AG04450 (cell line): ENCODE data around the gene PTX4. TPM values are rescaled to one million over a fixed set of nuclear protein-coding genes. Genes with fewer than 3 reads are reported as not detected.

Source experiments
- CTCF ChIA-PET: fragments of 300-600, 350-600 bp; formaldehyde crosslinking; extraction: SDS; loops from one replicate; lab custom pipeline; 2022; ENCODE audit warnings: antibody characterized with exemption, inconsistent platforms; lab: Charles Lee
- POLR2A ChIA-PET: fragments of 350-600 bp; formaldehyde crosslinking; extraction: SDS; loops from one replicate; lab custom pipeline; 2021; ENCODE audit warnings: antibody characterized with exemption, inconsistent platforms; lab: Yijun Ruan, JAX
- DNase-seq: peaks from one replicate; pipeline ENCODE4 v3.0.0-alpha.2; 2011; ENCODE audit warnings: low read depth, low spot score
- H3K27ac ChIP-seq: one replicate; pipeline ENCODE4 v1.5.1; 2012; ENCODE audit warnings: low read depth, low read length, control low read depth
- H3K27me3 ChIP-seq: one replicate; pipeline ENCODE4 v1.6.0; 2012; ENCODE audit warnings: low read length; ENCODE audit not compliant: control insufficient read depth, insufficient read depth
- H3K4me3 ChIP-seq: 2 replicates; pipeline ENCODE4 v1.5.1; 2011; ENCODE audit warnings: mild to moderate bottlenecking, low read depth, low read length, control low read depth
- H3K9me3 ChIP-seq: 2 replicates; pipeline ENCODE4 v1.5.1; 2012; ENCODE audit warnings: low read length; ENCODE audit not compliant: control insufficient read depth, insufficient read depth
- polyA plus RNA-seq: library from polyadenylated mRNA; depleted of rRNA; stranded (reverse); fragments of >200 nt; gene quantifications from 2 replicates; pipeline ENCODE4 v1.2.3, GENCODE V29; 2011
- TF ChIP-seq, protein P1 (sequence below): IDR thresholded peaks from 2 replicates; pipeline ENCODE4 v1.5.1; 2011; ENCODE audit warnings: low read depth, low read length, control low read depth, inconsistent platforms

The PTX4 gene
- polyA plus RNA-seq, 1 experiment, result not detected

DNA sequence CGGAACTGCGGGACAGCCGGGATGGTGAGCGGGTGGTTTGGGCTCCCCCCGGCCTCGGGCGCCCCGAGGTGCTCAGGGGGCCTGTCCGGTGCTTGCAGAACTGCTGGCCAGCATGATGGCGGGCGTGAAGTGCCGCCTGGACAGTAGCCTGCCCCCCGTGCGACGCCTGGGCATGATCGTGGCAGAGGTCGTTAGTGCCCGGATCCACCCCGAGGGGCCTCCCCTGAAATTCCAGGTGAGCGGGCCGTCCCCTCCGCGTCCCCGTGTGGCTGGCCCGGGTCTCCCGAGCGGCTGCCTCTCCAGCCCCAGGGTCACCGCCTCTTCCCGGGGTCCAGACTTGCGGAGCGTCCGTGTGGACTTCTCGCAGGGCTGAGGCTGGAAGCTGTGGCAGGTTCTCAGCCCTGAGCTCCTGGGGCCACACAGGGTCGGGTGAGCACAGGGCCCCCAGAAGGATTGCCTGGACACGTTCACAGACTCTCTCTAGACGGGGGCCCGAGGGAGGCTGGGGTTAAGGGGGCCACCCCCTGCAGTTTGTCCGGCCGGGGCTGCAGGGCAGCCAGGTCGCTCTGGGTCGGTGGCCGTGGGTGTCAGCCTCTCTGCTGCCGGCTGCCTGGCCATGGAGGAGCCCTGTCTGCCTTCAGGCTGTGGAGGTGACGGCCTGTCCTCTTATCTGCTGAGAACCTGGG, 11.9 kb upstream of the PTX4 start:
- no peaks in the 10 kb centered on the region for H3K27me3 ChIP-seq
- DNase-seq, result no peak
- H3K27ac ChIP-seq, result no peak overlapping the region
- ChIA-PET POLR2A (no interaction called here), CTCF (no interaction called here)
- H3K9me3 ChIP-seq, result peaks cover 6% of the 10 kb centered on the region; the same call in 1 of the 2 replicates
- TF ChIP-seq, protein P1, sequence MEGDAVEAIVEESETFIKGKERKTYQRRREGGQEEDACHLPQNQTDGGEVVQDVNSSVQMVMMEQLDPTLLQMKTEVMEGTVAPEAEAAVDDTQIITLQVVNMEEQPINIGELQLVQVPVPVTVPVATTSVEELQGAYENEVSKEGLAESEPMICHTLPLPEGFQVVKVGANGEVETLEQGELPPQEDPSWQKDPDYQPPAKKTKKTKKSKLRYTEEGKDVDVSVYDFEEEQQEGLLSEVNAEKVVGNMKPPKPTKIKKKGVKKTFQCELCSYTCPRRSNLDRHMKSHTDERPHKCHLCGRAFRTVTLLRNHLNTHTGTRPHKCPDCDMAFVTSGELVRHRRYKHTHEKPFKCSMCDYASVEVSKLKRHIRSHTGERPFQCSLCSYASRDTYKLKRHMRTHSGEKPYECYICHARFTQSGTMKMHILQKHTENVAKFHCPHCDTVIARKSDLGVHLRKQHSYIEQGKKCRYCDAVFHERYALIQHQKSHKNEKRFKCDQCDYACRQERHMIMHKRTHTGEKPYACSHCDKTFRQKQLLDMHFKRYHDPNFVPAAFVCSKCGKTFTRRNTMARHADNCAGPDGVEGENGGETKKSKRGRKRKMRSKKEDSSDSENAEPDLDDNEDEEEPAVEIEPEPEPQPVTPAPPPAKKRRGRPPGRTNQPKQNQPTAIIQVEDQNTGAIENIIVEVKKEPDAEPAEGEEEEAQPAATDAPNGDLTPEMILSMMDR, result no peak
- no peak overlapping the region for H3K4me3 ChIP-seq

DNA sequence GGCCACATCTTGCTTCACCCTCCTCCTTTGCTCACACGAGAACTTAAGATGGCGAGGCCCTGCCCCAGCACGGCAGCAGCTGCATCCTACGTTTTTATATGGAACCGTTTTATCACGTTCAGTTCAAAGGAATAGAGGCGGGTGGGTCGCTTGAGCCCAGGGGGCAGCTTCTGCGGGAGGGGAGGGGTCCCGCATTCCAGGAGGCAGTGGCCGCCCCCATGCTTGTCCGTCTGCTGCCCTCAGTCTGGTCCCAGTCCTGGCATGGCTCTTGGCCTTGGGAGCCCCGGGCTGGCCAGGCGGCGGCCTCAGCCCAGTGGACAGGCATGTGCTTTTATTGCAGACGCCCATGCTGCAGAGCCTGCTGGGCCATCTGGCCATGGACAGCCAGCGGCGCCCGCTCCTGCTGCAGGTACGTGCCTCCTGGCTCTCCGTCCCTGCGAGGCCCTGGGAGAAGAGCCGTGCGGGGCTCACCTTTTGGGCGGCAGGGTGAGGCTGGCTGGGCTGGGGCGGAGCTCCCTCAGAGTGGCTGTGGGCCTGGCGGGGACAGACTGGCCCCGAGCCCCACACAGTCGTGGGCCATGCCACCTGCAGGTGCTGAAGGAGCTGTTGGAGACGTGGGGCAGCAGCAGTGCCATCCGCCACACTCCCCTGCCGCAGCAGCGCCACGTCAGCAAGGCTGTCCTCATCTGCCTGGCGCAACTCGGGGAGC, 11.2 kb upstream of the PTX4 start:
- no peak for DNase-seq
- TF ChIP-seq, protein P1, result no peak
- no peak overlapping the region for H3K27ac ChIP-seq
- ChIA-PET CTCF (no interaction called here), POLR2A (no interaction called here)
- peaks cover 6% of the 10 kb centered on the region; the same call in 1 of the 2 replicates for H3K9me3 ChIP-seq
- no peak overlapping the region for H3K4me3 ChIP-seq
- no peaks in the 10 kb centered on the region for H3K27me3 ChIP-seq

DNA sequence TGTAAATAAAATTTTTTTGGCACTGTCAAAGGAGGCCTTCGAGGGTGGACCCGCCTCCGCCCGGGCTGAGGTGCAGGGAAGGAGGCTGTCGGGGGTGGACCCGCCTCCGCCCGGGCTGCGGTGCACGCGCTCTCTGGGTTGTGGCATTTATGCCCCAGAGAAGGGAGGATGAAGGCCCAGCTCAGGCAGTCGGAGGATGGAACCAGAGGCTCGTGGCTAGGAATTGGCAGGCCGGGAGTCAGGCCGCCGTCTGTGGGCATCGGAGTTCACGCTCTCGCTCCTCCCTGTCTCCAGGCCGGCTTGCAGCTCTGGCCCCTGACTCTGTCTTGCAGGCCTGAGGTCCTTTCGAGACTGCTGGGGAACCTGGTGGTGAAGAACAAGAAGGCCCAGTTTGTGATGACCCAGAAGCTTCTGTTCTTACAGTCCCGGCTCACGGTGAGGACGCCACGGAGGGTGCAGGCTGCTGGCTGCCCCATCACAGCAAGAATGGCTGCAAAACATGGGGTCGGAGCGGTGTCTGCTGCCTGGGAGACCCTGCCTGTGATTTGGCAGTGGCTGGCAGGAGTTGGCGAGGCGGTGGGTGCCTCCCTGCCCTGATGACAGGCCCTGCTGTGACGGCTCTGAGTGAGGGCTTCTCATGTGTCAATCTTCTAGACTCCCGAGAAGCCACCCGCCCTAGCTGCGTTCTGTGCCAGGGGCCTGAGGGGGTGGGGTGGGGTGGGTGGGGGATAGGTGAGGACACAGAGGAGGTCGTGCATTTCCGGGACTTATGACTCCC, 10.3 kb upstream of the PTX4 start:
- no peak overlapping the region for H3K4me3 ChIP-seq
- ChIA-PET CTCF (no interaction called here), POLR2A (no interaction called here)
- TF ChIP-seq, protein P1, result no peak
- no peak overlapping the region for H3K27ac ChIP-seq
- no peak for DNase-seq
- no peaks in the 10 kb centered on the region for H3K27me3 ChIP-seq
- H3K9me3 ChIP-seq, result peaks cover 6% of the 10 kb centered on the region; the same call in 1 of the 2 replicates

- ChIA-PET POLR2A (no interaction called here), CTCF (interaction anchor here (0.6 kb wide), 1 partner anchor 1110 kb away, joined by 3 read pairs; no protein-coding TSS in a partner anchor)
- Histone ChIP-seq H3K27ac (no peak overlapping the region), H3K27me3 (no peaks in the 10 kb centered on the region), H3K4me3 (no peak overlapping the region), H3K9me3 (no peaks in the 10 kb centered on the region; the same call in 1 of the 2 replicates)
- DNase-seq, result no peak
- TF ChIP-seq, protein P1, result no peak
These were observed 8.4 kb upstream of the PTX4 start for GRCh38 chr16:1497014-1497598.
